ENCODE measurements around the gene EML1.
A peak's percentile ranks its signal among the peaks of the same experiment; 100 is the strongest.
"Not testable (repeated sequence)": the region's sequence is repeated elsewhere in the genome, so short reads cannot be mapped to it uniquely, and the experiment has no call there.

The EML1 gene

GRCh38 chr14:99930420-99931274 is 137.4 kb downstream of the EML1 start:
- DNase-seq (ENCODE audit: low spot score) = no peak

GRCh38 chr14:99931308-99931707 is 138.1 kb downstream of the EML1 start:
- FAIRE-seq (no peak), DNase-seq (ENCODE audit: low spot score) (no peak)

More at GRCh38 chr14:99930420-99931274, 137.4 kb downstream of the EML1 start:
- FAIRE-seq = no peak

GRCh38 chr14:99936056-99936455 is 142.8 kb downstream of the EML1 start:
- FAIRE-seq (no peak), DNase-seq (ENCODE audit: low spot score) (no peak)

GRCh38 chr14:99936738-99937474 is 143.7 kb downstream of the EML1 start:
- no peak for FAIRE-seq

GRCh38 chr14:99937475-99938244 is 144.4 kb downstream of the EML1 start:
- no peak for DNase-seq (ENCODE audit: low spot score)
- FAIRE-seq = no peak

More at GRCh38 chr14:99936738-99937474, 143.7 kb downstream of the EML1 start:
- DNase-seq (ENCODE audit: low spot score) = no peak

- no peak for FAIRE-seq
Observed at GRCh38 chr14:99938376-99938775, 145.2 kb downstream of the EML1 start.

GRCh38 chr14:99938896-99939295 is 145.7 kb downstream of the EML1 start:
- DNase-seq (ENCODE audit: low spot score) (no peak), FAIRE-seq (no peak)

More at GRCh38 chr14:99938376-99938775, 145.2 kb downstream of the EML1 start:
- DNase-seq (ENCODE audit: low spot score) = no peak

- no peak for DNase-seq (ENCODE audit: low spot score)
- no peak for FAIRE-seq
Observed at GRCh38 chr14:99939421-99939820, 146.2 kb downstream of the EML1 start.

GRCh38 chr14:99940064-99940463 is 146.9 kb downstream of the EML1 start:
- FAIRE-seq (no peak), DNase-seq (ENCODE audit: low spot score) (no peak)

GRCh38 chr14:99941211-99941610 is 148.0 kb downstream of the EML1 start:
- no peak for FAIRE-seq

GRCh38 chr14:99943620-99944019 is 150.4 kb downstream of the EML1 start:
- FAIRE-seq (no peak), DNase-seq (ENCODE audit: low spot score) (no peak)

More at GRCh38 chr14:99941211-99941610, 148.0 kb downstream of the EML1 start:
- no peak for DNase-seq (ENCODE audit: low spot score)

GRCh38 chr14:99944241-99944651 is 151.0 kb downstream of the EML1 start:
- no peak for FAIRE-seq
- no peak for DNase-seq (ENCODE audit: low spot score)

GRCh38 chr14:99945732-99946651 is 152.8 kb downstream of the EML1 start:
- DNase-seq (ENCODE audit: low spot score) = peak; percentile 8
- no peak for FAIRE-seq

- no peak for FAIRE-seq
- DNase-seq (ENCODE audit: low spot score) = no peak
Observed at GRCh38 chr14:99946652-99947489, 153.7 kb downstream of the EML1 start.

- DNase-seq (ENCODE audit: low spot score) (no peak), FAIRE-seq (no peak)
Observed at GRCh38 chr14:99947695-99948094, 154.5 kb downstream of the EML1 start.

GRCh38 chr14:99949011-99949732 is 156.0 kb downstream of the EML1 start:
- not testable (repeated sequence) for DNase-seq (ENCODE audit: low spot score); FAIRE-seq

- DNase-seq (ENCODE audit: low spot score) (no peak), FAIRE-seq (no peak)
Observed at GRCh38 chr14:99950181-99950580, 157.0 kb downstream of the EML1 start.

GRCh38 chr14:99951085-99951484 is 157.9 kb downstream of the EML1 start:
- FAIRE-seq (no peak), DNase-seq (ENCODE audit: low spot score) (no peak)

- no peak for FAIRE-seq
- no peak for DNase-seq (ENCODE audit: low spot score)
Observed at GRCh38 chr14:99952039-99952438, 158.8 kb downstream of the EML1 start.

Measured in RCC 7860 (cell line).